ENCODE measurements around the gene STOX2.

Gene STOX2

DNA sequence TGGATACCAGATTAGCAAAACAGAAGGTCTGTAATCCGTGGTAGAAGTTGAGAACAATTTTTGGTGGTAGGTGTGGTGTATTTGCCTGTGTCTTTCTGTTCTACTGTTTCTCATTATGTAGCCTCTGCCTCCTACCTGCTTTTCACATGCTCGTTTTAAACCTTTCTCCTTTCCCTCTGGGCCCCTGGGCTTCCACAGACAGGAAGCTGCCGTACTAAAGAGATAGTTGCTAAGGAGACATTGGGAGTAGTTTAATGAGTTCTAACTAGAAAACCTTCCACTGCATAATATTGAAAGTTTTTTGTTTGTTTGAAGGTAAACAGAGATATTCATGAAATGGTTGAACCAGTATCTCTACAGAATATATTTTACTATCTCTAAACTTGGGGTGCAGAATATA is 107.8 kb downstream of the STOX2 start:
- no peak for DNase-seq (ENCODE audit: low read depth)
- no peak overlapping the region for H3K4me3 ChIP-seq (ENCODE audit: low read depth, low read length)
- TF ChIP-seq, protein P1, sequence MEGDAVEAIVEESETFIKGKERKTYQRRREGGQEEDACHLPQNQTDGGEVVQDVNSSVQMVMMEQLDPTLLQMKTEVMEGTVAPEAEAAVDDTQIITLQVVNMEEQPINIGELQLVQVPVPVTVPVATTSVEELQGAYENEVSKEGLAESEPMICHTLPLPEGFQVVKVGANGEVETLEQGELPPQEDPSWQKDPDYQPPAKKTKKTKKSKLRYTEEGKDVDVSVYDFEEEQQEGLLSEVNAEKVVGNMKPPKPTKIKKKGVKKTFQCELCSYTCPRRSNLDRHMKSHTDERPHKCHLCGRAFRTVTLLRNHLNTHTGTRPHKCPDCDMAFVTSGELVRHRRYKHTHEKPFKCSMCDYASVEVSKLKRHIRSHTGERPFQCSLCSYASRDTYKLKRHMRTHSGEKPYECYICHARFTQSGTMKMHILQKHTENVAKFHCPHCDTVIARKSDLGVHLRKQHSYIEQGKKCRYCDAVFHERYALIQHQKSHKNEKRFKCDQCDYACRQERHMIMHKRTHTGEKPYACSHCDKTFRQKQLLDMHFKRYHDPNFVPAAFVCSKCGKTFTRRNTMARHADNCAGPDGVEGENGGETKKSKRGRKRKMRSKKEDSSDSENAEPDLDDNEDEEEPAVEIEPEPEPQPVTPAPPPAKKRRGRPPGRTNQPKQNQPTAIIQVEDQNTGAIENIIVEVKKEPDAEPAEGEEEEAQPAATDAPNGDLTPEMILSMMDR (IDR thresholded peaks at IDR 0.05; ENCODE audit: low read depth, low read length, missing control alignments) = no peak

DNA sequence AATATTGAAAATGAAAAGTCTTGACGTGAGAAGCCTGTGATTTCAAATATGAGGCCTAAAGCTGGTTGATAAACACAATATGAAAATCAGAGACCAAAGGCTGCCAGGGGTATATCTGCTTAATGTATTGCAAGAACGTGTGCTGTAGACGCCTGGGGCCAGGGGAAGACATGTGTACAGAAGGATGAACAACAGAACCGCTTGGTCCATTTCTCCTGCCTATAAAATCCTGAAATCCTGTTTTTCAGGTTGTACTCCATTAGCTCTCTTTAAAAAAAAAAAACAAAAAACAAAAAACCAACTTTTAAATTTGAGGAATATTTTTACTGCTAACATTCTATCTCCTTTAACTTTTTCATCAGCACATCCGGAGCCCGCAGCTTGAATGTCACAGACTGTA is 109.2 kb downstream of the STOX2 start:
- no peak overlapping the region for H3K4me3 ChIP-seq (ENCODE audit: low read depth, low read length)
- TF ChIP-seq, protein P1 (IDR thresholded peaks at IDR 0.05; ENCODE audit: low read depth, low read length, missing control alignments) = no peak
- no peak for DNase-seq (ENCODE audit: low read depth)

DNA sequence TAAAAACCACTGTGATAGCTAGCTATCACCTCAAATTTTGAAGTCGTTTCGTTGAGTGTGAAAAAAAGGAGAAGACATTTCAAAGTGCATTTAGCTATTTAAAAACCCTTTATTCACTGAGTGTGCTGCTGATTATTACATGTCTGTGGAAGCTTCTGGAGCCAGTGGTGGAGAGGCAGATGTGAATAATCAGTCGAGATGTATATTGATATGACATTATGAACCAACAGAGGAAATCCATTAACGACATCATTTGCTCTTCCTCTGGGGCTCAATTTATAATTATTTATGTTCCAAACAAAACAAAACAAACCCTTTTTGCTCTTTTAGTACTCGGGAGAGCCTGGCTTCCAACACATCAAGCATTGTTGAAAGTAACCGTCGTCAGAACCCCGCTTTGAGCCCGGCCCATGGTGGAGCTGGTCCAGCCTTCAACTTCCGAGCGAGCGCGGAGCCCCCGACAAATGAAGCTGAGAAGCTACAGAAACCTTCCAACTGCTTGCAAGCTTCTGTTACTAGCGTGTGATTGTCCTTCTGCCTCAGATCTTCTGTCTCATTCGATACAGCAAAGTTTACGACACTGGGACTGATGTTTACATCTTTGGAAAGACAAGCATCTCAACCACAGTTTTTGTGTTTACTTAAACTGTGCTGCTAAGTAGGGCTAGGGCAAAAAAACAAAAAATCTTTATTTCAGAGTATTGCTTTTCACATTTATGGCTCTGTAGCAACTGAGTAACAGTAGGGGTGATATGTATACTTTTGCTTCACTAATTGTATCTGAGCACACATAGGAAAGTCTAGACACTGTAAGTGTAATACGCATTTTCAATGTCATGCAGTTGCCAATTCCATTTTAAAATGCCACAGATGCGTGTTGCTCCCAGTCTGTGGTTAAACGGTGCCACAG is 111.9 kb downstream of the STOX2 start:
- TF ChIP-seq, protein P1 (IDR thresholded peaks at IDR 0.05; ENCODE audit: low read depth, low read length, missing control alignments) = no peak
- DNase-seq (ENCODE audit: low read depth) = no peak
- H3K4me3 ChIP-seq (ENCODE audit: low read depth, low read length) = no peak overlapping the region

DNA sequence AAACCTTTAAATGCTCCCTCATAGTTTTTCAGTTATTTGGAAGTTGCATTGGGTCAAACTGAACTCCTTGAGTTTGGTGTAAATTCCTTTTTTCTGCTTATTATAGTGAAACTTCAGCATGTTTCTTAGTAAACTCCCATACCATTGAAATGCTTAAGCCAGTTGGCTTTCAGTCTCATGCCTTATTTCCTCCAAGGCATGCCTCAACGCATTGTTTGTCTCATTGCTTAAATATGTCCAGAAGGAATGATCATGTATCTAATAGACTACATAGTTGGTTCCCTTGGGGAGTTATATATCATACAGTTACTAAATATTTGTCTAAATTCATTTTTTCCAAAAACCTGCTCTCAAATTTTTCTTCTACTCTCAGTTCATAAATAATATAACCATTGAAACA is 114.0 kb downstream of the STOX2 start:
- TF ChIP-seq, protein P1 (IDR thresholded peaks at IDR 0.05; ENCODE audit: low read depth, low read length, missing control alignments) = no peak
- H3K4me3 ChIP-seq (ENCODE audit: low read depth, low read length) = no peak overlapping the region
- DNase-seq (ENCODE audit: low read depth) = no peak

DNA sequence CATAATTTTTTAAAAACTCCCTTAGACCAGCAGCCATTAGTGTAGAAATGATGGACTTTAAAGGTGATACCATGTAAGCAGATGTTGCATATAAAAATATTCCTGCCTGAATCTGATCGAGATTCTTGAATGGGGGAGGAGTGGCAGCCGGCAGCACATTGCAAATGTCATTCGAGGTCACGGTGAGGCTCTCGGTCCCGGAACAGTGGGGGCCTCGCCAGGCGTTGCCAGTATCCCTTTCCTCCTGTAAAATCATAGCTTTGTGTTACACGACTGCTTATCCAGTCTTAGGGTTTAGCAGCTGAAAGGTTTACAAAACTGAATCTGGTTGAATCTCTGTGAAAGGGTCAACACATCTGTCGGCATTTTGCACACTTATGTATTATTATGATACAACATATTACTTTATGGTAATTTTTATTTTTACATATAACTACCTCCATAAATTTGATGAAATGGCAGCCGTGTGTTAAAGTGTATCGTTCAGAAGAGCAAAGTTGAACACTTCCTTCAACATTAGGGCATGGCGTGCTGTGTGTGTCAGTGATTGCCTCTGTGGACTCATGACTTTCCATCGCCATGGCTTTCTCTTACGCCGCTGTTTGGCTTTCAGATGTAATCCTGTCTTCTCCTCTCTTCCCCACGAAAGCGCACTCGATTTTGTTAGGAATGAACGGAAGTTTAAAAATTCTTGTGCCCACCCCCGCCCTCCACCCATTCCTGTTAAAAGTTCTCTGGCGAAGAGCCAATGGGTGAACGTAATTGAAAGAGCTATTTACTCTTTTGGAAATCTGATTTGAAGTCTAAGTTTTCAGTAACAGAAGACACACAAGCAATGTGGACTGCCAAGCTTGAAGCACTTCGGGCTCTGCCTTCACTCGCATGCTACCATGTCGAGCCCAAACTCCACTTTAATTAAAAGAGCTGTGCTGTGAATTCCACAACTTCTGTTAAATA is 114.8 kb downstream of the STOX2 start:
- TF ChIP-seq, protein P1 (IDR thresholded peaks at IDR 0.05; ENCODE audit: low read depth, low read length, missing control alignments) = no peak
- no peak overlapping the region for H3K4me3 ChIP-seq (ENCODE audit: low read depth, low read length)
- DNase-seq (ENCODE audit: low read depth) = no peak

DNA sequence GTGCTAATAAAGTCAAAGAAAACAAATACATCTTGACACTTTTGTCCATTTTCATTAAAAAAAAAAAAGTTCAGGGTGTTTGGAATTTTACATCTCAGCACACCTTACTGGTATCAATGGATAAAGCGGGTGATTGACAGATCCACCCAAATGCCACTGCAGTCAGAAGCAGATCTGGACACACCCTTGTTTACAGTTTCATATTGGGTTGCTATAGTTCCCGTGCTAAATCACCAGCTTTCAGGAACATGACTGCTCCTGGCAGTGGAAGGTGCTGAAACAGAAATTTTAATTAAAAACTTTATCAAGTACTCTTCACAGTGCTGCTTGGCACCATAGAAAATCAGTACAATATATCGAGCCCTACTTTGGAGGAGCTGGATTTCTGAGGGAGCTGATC is 116.3 kb downstream of the STOX2 start:
- no peak overlapping the region for H3K4me3 ChIP-seq (ENCODE audit: low read depth, low read length)
- TF ChIP-seq, protein P1 (IDR thresholded peaks at IDR 0.05; ENCODE audit: low read depth, low read length, missing control alignments) = no peak
- DNase-seq (ENCODE audit: low read depth) = no peak
